DMS 273 treated with DMSO at 0.1 percent for 48 hours (cell line): ENCODE data around the gene CGB5.
A peak's percentile ranks its signal among the peaks of the same experiment; 100 is the strongest.
"Not testable (repeated sequence)": the region's sequence is repeated elsewhere in the genome, so short reads cannot be mapped to it uniquely, and the experiment has no call there.

Source experiments
- DNase-seq: peaks from one replicate; lab custom pipeline; 2025; lab: John Stamatoyannopoulos, UW

Gene CGB5

GRCh38 chr19:49057636-49058234, 14.1 kb downstream of the CGB5 start, which contains the start of gene CGB7:
TSS of gene CGB7 (minus strand) at chr19:49057749. CDS start at chr19:49055375, 2,374 bp downstream.
- DNase-seq = no peak

- DNase-seq = no peak
Observed at GRCh38 chr19:49058562-49058961, 14.9 kb downstream of the CGB5 start.

- DNase-seq = no peak
Observed at GRCh38 chr19:49059053-49059452, 15.4 kb downstream of the CGB5 start.

GRCh38 chr19:49061000-49061399, 17.4 kb downstream of the CGB5 start:
- no peak for DNase-seq

- no peak for DNase-seq
Observed at GRCh38 chr19:49061445-49061844, 17.8 kb downstream of the CGB5 start.

- DNase-seq = no peak
Observed at GRCh38 chr19:49064029-49064629, 20.5 kb downstream of the CGB5 start.

GRCh38 chr19:49064768-49065611, 21.3 kb downstream of the CGB5 start, which contains the start of gene NTF4:
TSS of gene NTF4 (minus strand) at chr19:49064818. CDS start at chr19:49061997, 2,821 bp downstream.
- no peak for DNase-seq

GRCh38 chr19:49065905-49066512, 22.4 kb downstream of the CGB5 start:
- DNase-seq = no peak

- DNase-seq = no peak
Observed at GRCh38 chr19:49067554-49067953, 23.9 kb downstream of the CGB5 start.

GRCh38 chr19:49069026-49069425, 25.4 kb downstream of the CGB5 start:
- DNase-seq = no peak

- no peak for DNase-seq
Observed at GRCh38 chr19:49070416-49070815, 26.8 kb downstream of the CGB5 start.

GRCh38 chr19:49071860-49072547, 28.4 kb downstream of the CGB5 start:
- no peak for DNase-seq

GRCh38 chr19:49073514-49074378, 30.1 kb downstream of the CGB5 start:
- DNase-seq = no peak

- DNase-seq = not testable (repeated sequence)
Observed at GRCh38 chr19:49074869-49075268, 31.2 kb downstream of the CGB5 start.

GRCh38 chr19:49080392-49080791, 36.7 kb downstream of the CGB5 start:
- no peak for DNase-seq

GRCh38 chr19:49081273-49081672, 37.6 kb downstream of the CGB5 start:
- DNase-seq = no peak

GRCh38 chr19:49084206-49085019, 40.8 kb downstream of the CGB5 start:
- DNase-seq = peak; percentile 17

- peak; percentile 99 for DNase-seq
Observed at GRCh38 chr19:49085020-49085867, 41.6 kb downstream of the CGB5 start, which contains the start of gene SNRNP70. TSS of gene SNRNP70 (plus strand) at chr19:49085451. CDS start at chr19:49086415, 964 bp downstream.

GRCh38 chr19:49085868-49086232, 42.2 kb downstream of the CGB5 start:
- DNase-seq = no peak
